Large intestine (tissue), 3 donors: ENCODE measurements around the gene KAT8. TPM values are rescaled to one million over a fixed set of nuclear protein-coding genes. Genes with fewer than 3 reads are reported as not detected.

ENCODE experiments used
- DNase-seq, 2 donors: peaks; one replicate each; pipeline versions ENCODE4 v3.0.0 to v3.0.0-alpha.2; 2013
- H3K27ac ChIP-seq: one replicate; pipeline ENCODE4 v1.5.1; 2013; ENCODE audit warnings: low read length
- H3K27me3 ChIP-seq: 2 replicates; pipeline ENCODE4 v1.6.1; 2013; ENCODE audit warnings: low read length; ENCODE audit not compliant: control insufficient read depth, insufficient read depth
- H3K36me3 ChIP-seq: 2 replicates; pipeline ENCODE4 v1.6.1; 2013; ENCODE audit warnings: low read length; ENCODE audit not compliant: control insufficient read depth, insufficient read depth
- H3K4me1 ChIP-seq: one replicate; pipeline ENCODE4 v1.6.1; 2013; ENCODE audit warnings: low read length; ENCODE audit not compliant: control insufficient read depth, insufficient read depth
- H3K4me3 ChIP-seq: one replicate; pipeline ENCODE4 v1.5.1; 2013; ENCODE audit warnings: low read length
- H3K9me3 ChIP-seq: one replicate; pipeline ENCODE4 v1.6.1; 2013; ENCODE audit warnings: mild to moderate bottlenecking, low read depth, low read length, moderate library complexity; ENCODE audit not compliant: control insufficient read depth
- WGBS: methylation state at CpG from one replicate; pipeline ENCODE4 v1.1.5; 2013; ENCODE audit warnings: low lambda C conversion rate; ENCODE audit not compliant: insufficient coverage; 5-methylcytosine and 5-hydroxymethylcytosine counted together
- polyA plus RNA-seq: library from polyadenylated mRNA; unstranded; fragments of 120-200 nt; gene quantifications from one replicate; pipeline ENCODE4 v1.2.1, GENCODE V29; 2013

The KAT8 gene
- polyA plus RNA-seq, 1 donor, result 57.7 TPM

GRCh38 chr16:31083556-31083955 lies 33.9 kb upstream of the KAT8 start:
- H3K27ac ChIP-seq, result no peak overlapping the region
- peaks cover 7% of the 10 kb centered on the region for H3K9me3 ChIP-seq
- DNase-seq, result no peak
- no peak overlapping the region for H3K4me3 ChIP-seq
- no CpG with 5 or more reads among the region's 5 CpGs for WGBS
- no peaks in the 10 kb centered on the region for H3K27me3 ChIP-seq
- H3K4me1 ChIP-seq, result no peaks in the 10 kb centered on the region
- peaks cover 64% of the 10 kb centered on the region for H3K36me3 ChIP-seq

DNA sequence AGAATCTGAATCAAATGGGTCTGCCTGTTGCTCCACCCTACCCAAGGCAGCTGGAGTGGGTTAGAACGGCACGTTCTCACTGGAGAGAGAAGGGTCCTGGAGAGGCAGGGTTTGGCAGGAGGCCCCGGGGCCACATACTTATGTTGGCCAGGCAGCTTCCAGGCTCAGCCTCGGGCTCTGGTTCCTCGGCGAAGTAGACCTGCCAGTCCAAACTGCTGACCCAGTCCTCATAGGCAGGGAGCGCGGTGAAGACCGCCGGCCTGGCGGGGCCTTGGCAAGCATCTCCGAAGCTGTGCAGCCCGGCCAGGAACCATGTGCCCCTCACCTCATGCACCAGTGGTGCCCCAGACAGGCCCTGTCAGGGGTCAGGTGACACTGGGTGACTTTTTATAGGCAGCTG lies 33.5 kb upstream of the KAT8 start:
- no peak for DNase-seq
- H3K4me3 ChIP-seq, result no peak overlapping the region
- H3K27me3 ChIP-seq, result no peaks in the 10 kb centered on the region
- no peaks in the 10 kb centered on the region for H3K4me1 ChIP-seq
- WGBS, result no CpG with 5 or more reads among the region's 13 CpGs
- H3K9me3 ChIP-seq, result peaks cover 7% of the 10 kb centered on the region
- no peak overlapping the region for H3K27ac ChIP-seq
- peaks cover 62% of the 10 kb centered on the region for H3K36me3 ChIP-seq

- WGBS, result no CpG with 5 or more reads among the region's 16 CpGs
- peaks cover 55% of the 10 kb centered on the region for H3K36me3 ChIP-seq
Measured at GRCh38 chr16:31084584-31085302, 32.7 kb upstream of the KAT8 start.

DNA sequence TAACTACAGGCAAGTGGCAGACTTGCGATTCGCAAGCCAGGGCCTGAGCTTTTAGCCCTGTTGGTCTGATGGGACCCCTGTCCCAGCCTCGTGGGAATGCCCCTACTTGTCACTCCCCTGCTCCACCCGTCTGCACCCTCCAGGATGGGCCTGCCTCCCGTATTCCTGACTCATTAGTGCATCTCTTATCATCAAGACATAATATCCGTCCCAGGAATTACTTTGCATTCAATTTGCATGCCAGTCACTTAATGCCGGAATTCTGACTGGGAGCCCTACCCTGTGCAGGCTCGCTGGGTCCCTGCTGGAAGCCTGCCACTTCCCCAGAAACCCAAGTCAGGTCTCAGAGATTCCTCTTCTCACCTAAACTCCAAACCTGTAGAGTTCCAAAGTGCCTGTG lies 32.1 kb upstream of the KAT8 start:
- WGBS, result 67% methylated on average over 1 of the region's 8 CpGs
- Histone ChIP-seq H3K36me3 (peaks cover 49% of the 10 kb centered on the region), H3K27me3 (no peaks in the 10 kb centered on the region)

More at GRCh38 chr16:31084584-31085302, 32.7 kb upstream of the KAT8 start:
- Histone ChIP-seq H3K27ac (no peak overlapping the region), H3K4me1 (no peaks in the 10 kb centered on the region), H3K9me3 (peaks cover 6% of the 10 kb centered on the region), H3K4me3 (no peak overlapping the region), H3K27me3 (no peaks in the 10 kb centered on the region)
- DNase-seq, result no peak

DNA sequence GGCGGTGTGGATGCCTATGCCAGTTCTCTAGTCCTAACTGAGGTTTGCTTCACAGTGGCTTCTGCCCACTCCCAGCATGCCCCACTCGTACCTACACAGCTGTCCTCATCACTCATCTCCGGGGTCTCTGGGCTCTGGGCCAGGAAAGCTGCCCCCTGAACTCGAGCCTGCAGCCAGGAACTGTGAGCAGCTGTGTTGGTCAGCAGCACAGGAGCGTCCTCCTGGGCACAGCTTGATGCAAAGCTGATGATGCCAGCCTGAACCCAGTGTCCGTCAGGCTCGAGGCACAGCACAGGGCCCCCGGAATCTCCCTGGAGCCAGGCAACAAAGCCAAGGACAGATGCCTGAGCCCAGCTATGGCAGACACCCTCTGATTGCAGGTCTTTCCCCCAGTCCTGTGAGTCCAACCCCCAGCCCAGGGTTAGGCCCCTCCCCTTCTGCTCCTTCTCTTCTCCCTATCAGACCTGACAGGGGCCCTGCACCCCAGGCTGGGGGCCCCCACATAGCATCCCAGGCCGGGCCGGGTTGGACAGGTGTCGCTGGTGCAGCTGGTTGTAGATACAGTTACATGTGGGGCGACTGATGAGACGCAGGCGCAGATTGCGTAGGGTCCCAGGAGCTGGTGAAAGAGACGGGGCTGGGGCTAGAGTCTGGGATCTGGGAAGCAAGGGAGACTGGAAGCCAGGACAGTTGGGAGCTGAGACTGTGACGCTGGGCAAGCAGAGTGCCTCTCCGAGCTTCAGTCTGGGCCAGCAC lies 31.4 kb upstream of the KAT8 start:
- WGBS, result 93% methylated on average over 5 of the region's 18 CpGs
- DNase-seq, result no peak
- Histone ChIP-seq H3K27ac (no peak overlapping the region), H3K4me3 (no peak overlapping the region), H3K4me1 (no peaks in the 10 kb centered on the region), H3K36me3 (peaks cover 49% of the 10 kb centered on the region), H3K27me3 (no peaks in the 10 kb centered on the region), H3K9me3 (no peaks in the 10 kb centered on the region)

More for the DNA sequence above, 32.1 kb upstream of the KAT8 start:
- no peak for DNase-seq
- Histone ChIP-seq H3K9me3 (no peaks in the 10 kb centered on the region), H3K4me1 (no peaks in the 10 kb centered on the region), H3K4me3 (no peak overlapping the region), H3K27ac (no peak overlapping the region)

GRCh38 chr16:31086629-31086906 lies 30.9 kb upstream of the KAT8 start:
- no peaks in the 10 kb centered on the region for H3K9me3 ChIP-seq
- no peak overlapping the region for H3K27ac ChIP-seq
- H3K27me3 ChIP-seq, result no peaks in the 10 kb centered on the region
- no CpG with 5 or more reads among the region's 6 CpGs for WGBS
- no peaks in the 10 kb centered on the region for H3K4me1 ChIP-seq
- DNase-seq, result no peak
- H3K4me3 ChIP-seq, result no peak overlapping the region
- peaks cover 47% of the 10 kb centered on the region for H3K36me3 ChIP-seq

- Histone ChIP-seq H3K27me3 (no peaks in the 10 kb centered on the region), H3K4me1 (no peaks in the 10 kb centered on the region), H3K9me3 (no peaks in the 10 kb centered on the region), H3K36me3 (peaks cover 38% of the 10 kb centered on the region), H3K27ac (no peak overlapping the region), H3K4me3 (no peak overlapping the region)
- WGBS, result no CpG with 5 or more reads among the region's 8 CpGs
- DNase-seq, result no peak
Measured at GRCh38 chr16:31087481-31087880, 30.0 kb upstream of the KAT8 start.

GRCh38 chr16:31087971-31088370 lies 29.5 kb upstream of the KAT8 start:
- Histone ChIP-seq H3K27me3 (no peaks in the 10 kb centered on the region), H3K4me1 (no peaks in the 10 kb centered on the region), H3K27ac (no peak overlapping the region), H3K36me3 (peaks cover 34% of the 10 kb centered on the region), H3K9me3 (no peaks in the 10 kb centered on the region), H3K4me3 (no peak overlapping the region)
- no peak for DNase-seq
- no CpG with 5 or more reads among the region's 5 CpGs for WGBS

- DNase-seq, result no peak
Measured at GRCh38 chr16:31088459-31089183, 28.8 kb upstream of the KAT8 start, which contains the start of gene PRSS53. TSS of gene PRSS53 (minus strand) at chr16:31088943. CDS start at chr16:31088809, 134 bp downstream.

DNA sequence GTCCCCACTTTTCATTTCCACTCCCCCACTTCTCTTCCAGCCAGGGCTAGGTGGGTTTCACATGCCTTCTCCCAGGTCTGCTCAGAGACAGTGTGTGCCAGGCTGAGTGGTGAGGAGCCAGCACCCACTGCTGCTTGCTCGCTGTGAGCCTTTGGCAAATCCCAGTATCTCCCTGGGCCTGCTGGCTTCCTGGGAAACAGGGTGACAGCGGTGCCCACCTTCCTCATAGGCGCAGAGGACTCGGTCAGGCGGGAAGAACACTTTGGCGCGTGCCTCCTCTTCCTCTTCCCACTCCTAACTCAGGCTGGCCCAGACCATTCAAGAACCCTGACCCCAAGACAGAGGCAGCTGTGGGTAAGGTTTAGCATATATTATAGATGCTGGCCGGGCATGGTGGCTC lies 28.3 kb upstream of the KAT8 start:
- Histone ChIP-seq H3K4me3 (no peak overlapping the region), H3K36me3 (peaks cover 27% of the 10 kb centered on the region), H3K9me3 (no peaks in the 10 kb centered on the region), H3K4me1 (peaks cover 8% of the 10 kb centered on the region), H3K27me3 (no peaks in the 10 kb centered on the region), H3K27ac (no peak overlapping the region)
- WGBS, result no CpG with 5 or more reads among the region's 8 CpGs
- DNase-seq, result no peak

More at GRCh38 chr16:31088459-31089183, 28.8 kb upstream of the KAT8 start, which contains the start of gene PRSS53:
- Histone ChIP-seq H3K4me1 (peaks cover 3% of the 10 kb centered on the region), H3K27ac (no peak within 1 kb of the TSS), H3K9me3 (no peaks in the 10 kb centered on the region), H3K4me3 (no peak within 1 kb of the TSS), H3K36me3 (peaks cover 31% of the 10 kb centered on the region), H3K27me3 (no peaks in the 10 kb centered on the region)
- WGBS, result no CpG with 5 or more reads among the region's 15 CpGs
